LNCaP clone FGC (cell line): ENCODE data around the gene TPM2.

ENCODE experiments used
- DNase-seq: peaks from one replicate; pipeline ENCODE4 v3.0.0-alpha.2; 2011; ENCODE audit warnings: low read depth
- H3K4me3 ChIP-seq: 2 replicates; pipeline ENCODE4 v1.5.1; 2011; ENCODE audit warnings: mild to moderate bottlenecking, low read depth, low read length, control low read depth
- CTCF ChIP-seq: IDR thresholded peaks from 2 replicates; pipeline ENCODE4 v1.5.1; 2012; ENCODE audit warnings: mild to moderate bottlenecking; ENCODE audit not compliant: control insufficient read depth, insufficient read depth; ENCODE audit errors: extremely low read depth

Gene TPM2

DNA sequence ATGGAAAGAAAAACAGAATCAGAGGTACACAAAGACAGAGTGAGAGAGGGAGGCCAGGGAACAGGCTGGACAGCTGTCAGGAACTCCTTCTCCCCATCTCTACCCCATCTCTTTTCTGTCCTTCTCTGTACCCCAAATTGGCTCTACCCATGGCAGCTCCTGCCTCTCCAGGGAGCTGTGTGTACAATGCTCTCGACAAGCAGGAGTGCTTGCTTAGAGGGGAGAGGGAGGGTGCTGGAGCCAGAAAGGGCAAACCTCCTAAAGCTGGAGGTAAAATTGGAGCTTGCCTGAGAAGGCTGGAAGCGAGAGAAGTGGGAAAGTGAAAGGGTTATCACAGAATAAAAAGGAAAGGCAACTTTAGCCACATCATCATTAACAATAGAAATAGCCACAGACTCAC is 6.4 kb downstream of the TPM2 start:
- no peak overlapping the region for H3K4me3 ChIP-seq
- no peak for DNase-seq
- no peak for TF ChIP-seq CTCF

- DNase-seq: no peak
- no peak for TF ChIP-seq CTCF
- H3K4me3 ChIP-seq: no peak overlapping the region
These were observed 7.0 kb downstream of the TPM2 start for GRCh38 chr9:35682520-35683315.

DNA sequence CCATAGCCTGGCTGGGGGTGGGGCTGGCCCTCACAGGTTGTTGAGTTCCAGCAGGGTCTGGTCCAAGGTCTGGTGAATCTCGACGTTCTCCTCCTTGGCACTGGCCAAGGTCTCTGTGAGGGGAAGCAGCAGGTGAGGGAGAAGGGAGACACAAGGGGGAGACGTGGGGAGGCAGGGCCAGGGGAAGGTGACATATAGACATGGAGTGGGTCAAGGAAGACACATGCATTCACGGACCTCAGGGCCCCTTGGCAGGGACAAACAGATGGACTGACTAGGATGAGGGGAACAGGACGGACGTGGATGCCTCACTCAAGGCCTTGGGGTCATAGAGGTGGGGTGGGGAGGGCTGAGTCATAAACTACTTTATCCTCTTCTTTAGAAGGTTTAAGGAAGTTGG is 7.7 kb downstream of the TPM2 start:
- no peak overlapping the region for H3K4me3 ChIP-seq
- TF ChIP-seq CTCF: no peak
- no peak for DNase-seq

DNA sequence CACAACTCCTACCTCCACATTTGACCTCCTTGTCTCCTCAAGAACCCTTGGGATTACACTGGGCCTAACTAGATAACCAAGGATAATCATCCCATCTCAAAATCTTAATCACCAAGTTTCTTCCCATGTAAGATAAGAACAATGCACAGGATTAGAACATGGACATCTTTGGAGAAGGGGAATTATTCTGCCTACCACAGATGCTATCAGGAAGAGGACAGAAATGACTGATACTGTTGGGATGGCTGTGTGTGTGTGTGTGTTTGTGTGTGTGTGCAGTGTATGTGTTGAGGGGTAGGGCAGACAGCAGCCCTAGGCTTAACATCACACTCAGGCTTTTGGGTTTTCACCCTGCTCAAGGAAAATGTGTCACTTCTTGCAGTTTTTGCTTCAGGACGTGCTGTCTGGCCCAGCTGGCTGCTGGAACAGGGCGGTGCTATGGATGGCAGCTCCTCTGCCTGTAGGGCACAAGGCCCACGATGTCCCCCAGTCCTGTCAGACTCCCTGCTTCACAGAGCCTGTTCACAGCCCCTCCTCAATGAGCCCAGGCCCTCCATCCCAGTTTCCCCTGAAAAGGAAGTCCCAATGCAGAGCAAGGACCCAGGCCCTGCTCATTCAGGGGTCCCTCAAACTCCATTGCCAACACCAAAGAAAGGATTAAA is 8.3 kb downstream of the TPM2 start:
- no peak for DNase-seq
- no peak for TF ChIP-seq CTCF
- no peak overlapping the region for H3K4me3 ChIP-seq

- no peak for TF ChIP-seq CTCF
- DNase-seq: no peak
- H3K4me3 ChIP-seq: no peak overlapping the region
These were observed 9.2 kb downstream of the TPM2 start for GRCh38 chr9:35680331-35681105.

DNA sequence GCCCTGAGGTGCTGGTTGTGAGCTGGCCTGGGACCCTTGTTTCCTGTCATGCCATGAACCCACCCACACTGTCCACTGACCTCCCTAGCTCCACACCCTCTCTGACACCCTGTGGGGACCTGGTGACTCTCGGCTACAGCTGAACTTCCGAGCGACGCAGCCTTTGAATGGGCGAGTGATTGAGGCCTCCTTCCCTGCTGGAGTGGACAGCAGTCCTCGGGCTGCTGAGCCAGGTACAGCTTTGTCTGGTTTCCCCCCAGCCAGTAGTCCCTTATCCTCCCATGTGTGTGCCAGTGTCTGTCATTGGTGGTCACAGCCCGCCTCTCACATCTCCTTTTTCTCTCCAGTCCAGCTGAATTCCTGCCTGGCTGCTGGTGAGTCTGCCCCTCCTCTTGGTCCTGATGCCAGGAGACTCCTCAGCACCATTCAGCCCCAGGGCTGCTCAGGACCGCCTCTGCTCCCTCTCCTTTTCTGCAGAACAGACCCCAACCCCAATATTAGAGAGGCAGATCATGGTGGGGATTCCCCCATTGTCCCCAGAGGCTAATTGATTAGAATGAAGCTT is 9.9 kb downstream of the TPM2 start:
- no peak for DNase-seq
- no peak for TF ChIP-seq CTCF
- H3K4me3 ChIP-seq: no peak overlapping the region
